Colon (tissue), 2 donors: ENCODE measurements around the gene RASSF6.
"Not testable (repeated sequence)": the region's sequence is repeated elsewhere in the genome, so short reads cannot be mapped to it uniquely, and the experiment has no call there.

ENCODE experiments used
- FAIRE-seq: peaks from 2 replicates; lab custom pipeline; 2012; peaks lifted over from hg19 to GRCh38; lab: Jason Lieb, UNC
- donor health status: control.
- donor health status: control.

RASSF6 gene

DNA sequence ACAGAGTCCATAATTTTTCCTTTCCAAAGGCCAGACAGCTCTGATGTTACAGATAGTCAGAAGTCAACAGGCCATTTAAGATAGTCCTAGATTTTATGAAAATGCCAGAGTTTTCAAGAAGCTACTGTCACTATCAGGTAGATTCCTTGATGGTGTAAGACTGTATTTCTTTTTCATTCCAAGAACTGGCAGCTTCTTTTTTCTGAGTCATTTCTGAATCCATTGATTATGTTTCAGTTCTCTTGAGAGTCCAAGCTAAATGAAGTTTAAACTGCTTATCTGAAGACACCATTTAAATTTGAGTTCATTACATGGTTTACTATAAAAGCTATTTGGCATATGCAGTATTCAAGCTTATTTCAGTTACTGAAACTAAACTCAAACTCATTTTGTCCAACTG lies 44.6 kb downstream of the RASSF6 start:
- FAIRE-seq = no peak

DNA sequence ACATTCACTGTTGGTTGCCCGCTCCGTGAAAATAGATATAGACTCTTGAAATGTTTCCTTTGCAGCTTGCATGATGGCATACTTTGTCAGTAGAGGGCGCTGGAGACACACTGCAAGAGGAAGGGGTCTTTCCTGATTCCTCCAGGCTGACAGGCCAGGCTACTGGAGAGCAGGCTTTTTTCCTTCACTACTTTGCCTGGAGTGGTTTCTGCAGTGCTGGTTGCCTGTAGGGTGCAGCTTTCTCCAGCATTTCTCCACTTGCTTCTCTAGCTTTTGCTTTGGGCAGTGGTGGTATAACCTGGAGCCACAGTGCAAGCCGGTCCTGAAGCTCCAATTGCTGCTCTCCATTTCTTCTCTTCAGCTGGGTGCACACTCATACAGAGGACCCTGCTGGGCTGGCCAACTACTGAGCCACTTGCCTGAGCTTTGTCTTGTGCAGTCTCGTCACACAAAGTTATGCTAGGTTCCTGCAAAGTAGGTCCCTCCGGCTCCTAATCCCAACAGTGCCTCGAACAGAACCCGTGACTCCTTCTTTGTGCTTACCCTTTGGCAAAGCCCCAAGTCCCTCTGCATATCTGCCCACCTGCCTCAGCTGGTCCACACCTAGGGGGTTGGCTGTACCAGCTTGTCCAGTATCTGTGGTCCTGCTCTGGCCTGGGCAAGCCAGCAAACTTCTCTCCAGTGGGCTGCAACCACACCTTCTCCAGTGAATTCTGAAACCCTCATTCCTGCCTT lies 46.3 kb downstream of the RASSF6 start:
- no peak for FAIRE-seq

DNA sequence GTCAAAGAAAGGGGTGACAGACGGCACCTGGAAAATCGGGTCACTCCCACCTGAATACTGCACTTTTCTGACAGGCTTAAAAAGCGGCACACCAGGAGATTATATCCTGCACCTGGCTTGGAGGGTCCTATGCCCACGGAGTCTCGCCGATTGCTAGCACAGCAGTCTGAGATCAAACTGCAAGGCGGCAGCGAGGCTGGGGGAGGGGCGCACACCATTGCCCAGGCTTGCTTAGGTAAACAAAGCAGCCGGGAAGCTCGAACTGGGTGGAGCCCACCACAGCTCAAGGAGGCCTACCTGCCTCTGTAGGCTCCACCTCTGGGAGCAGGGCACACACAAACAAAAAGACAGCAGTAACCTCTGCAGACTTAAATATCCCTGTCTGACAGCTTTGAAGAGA lies 69.4 kb downstream of the RASSF6 start:
- not testable (repeated sequence) for FAIRE-seq

DNA sequence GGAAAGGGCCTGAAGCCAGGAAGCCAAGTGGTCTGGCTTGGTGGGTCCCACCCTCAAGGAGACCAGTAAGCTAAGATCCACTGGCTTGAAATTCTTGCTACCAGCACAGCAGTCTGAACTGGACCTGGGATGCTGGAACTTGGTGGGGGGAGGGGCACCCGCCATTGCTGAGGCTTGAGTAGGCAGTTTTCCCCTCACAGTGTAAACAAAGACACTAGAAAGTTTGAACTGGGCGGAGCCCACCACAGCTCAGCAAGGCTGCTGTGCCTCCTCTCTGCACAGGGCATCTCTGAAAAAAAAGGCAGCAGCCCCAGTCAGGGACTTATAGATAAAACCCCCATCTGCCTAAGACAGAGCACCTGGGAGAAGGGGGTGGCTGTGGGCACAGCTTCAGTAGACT lies 75.6 kb downstream of the RASSF6 start:
- no peak for FAIRE-seq

DNA sequence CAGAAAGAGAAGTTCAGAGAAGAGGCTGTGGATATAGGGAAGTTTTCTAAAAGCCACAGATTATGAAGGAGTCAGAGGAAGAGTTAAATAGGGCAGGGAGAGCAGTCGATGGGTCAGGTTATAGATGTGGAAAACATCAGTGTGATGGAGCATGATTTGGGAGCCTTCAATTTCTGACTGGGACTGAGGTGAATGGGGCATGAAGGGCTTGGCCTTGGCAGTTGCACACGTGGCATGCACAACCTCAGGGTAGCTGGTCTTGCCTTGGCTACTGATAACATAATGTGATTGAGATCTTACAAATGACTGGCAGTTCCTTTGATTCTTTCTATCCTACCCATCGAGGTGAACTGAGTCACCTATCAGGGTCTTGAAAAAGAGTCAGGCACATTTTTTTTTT lies 79.0 kb downstream of the RASSF6 start:
- no peak for FAIRE-seq

DNA sequence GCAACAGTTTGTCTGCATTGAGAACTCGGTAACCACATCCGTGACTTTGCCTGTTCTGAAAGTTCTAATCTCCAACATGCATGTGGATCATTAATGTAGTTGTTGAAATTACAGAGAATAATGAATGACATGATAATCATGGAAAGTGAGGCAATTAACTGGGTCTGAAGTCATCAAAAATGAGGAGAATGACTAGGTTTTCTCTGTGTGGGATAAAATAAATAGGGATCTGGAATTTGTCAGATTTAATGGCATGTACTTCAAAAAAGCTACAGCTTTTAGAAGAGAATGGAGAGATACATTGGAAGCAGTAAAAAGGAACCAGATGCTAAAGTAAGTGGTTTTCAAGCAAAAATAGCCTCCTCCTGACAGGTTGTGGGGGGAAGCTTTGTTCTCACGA lies 79.4 kb downstream of the RASSF6 start:
- no peak for FAIRE-seq

DNA sequence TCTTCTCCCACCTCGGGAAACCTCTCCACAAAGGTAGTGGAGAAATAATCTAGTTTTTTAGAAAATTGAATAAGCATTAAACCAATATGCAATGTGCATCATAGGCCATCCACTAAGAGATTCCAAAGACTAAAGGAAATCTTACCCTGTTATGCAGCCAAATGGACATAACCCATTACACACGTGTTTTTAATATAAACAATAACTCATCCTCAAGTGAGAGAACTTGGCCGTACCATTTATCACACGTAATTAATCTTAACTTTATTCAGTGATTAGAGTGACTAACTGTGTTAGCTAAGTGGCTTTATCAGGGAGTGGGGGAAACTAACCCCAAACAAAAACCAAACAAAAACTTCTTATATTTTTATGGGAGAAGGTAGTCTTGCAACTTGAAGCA lies 80.8 kb downstream of the RASSF6 start:
- no peak for FAIRE-seq

DNA sequence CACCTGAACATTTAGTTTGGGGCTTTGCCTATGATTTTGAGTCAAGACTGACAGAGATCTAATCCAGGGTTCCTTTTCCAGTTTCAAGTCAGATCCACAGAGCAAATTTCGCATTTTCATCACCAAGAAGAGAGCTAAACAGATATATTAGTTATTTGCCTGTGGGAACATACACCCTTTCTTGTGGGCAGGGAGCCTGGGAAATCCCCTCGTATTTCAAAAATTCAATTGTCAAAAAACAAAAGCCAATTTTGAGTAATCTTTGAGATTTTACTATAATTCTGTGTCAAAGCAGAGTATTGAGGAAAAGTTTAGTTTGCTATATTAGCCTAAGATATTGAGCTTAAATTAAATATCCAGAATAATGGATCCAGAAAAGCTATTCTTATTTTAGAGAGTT lies 82.1 kb downstream of the RASSF6 start:
- FAIRE-seq = no peak

DNA sequence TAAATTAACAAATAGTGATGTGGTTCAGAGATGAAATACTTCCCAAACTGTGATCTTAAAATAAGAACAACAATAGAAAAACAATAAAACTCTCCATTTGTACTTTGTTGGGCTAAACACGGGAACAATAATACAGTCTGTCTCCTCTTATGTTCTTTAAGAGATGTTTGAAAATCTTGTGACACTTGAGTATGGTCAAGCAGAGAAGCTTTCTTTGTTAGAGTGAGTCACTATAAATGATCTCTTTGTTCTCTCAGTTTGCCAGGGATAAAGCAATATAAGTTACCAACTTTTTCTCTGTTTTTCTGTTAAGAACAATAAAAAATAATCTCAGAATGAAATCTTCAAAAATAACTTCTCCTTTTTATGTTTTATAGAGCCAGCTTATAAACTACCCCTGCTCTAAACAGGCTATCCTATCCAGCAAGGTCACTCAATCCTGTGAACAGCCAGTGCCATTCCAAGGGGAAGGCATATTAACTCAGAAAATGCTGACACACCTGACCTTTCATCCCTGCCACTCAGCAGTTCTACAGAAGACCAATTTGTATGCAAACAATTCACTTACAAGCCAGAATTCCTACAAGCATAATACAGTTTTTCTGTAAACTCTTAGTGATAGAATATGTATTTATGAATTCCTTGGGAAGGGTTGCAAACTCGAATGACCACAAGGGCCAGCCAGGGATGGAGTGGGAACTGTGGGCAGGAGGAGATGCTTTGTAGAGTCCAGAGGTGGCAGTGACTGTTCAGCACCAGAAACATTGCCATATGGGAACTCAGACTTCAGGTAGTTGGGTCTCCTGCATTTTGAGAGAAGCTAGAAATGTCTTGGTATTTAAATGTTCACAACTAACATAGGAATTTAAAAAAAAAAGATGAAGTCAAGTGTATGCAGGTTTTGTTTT lies 86.5 kb downstream of the RASSF6 start:
- FAIRE-seq = no peak

DNA sequence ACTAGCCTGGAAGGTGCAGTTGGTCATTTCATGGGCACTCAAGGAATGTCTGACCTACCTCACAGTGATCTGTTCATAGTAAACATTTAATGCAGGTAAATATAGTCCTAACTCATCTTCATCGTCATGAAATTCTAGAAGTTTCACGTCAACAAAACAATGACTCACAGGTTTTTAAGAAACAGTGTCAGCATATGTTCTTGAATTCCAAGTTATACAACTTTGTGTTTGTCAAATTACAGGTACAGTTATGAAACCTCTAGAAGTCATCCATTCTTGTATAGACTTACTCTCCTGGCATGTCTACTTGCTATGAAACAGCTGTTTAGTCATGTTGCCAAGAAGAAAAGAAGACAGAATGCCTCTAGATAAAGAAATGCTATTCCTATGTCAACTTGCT lies 92.1 kb downstream of the RASSF6 start:
- no peak for FAIRE-seq

DNA sequence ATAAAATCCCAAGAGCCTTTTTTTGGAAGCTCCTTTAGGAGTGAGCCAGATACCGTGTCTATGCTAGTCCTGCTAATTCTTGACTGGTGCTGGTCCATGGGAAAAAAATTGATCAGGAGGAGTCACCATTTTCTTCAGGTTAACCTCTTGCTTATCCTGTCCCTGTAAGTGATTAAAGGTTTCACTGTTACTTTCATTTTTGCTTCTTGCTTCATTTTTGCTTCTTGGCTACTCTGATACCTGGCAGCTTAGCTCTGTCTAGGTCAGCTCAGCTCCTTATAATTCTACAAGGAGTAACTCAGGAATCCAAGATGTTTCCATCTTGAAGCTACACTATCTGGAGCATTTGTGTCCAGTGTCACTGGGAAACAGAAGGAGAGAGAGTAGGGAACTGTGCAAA lies 93.0 kb downstream of the RASSF6 start:
- no peak for FAIRE-seq

DNA sequence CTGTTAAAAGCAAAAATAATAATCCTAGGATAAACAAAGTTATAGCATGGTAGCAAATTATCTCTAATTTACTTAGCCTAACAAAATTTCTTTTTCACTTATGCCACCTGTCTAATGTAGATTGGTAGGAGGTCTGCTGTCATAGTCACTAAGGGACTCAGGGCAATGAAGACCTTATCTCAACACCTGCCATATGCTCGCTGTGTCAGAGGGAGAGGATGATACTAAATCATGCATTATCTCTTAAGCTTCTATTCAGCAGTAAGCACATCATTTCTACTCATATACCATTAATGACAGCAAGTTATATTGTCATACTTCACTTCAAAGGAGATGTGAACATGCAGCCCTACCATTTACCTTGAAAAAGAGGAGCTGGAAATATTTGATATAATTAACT lies 94.6 kb downstream of the RASSF6 start:
- FAIRE-seq = no peak

DNA sequence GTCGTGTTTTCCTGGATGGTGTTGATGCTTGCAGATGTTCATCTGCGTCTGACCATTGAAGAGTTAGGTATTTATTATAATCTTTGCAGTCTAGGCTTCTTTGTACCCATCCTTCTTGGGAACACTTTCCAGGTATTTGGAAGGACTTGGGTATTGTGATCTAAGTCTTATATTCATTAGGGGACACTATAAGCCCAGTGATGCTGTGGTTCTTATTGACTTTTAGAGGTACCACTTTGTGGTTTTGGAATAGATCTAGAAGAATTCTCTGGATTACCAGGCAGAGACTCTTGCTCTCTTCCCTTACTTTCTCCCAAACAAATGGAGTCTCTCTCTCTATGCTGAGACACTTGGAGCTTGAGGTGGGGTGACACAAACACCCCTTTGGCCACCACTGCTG lies 97.1 kb downstream of the RASSF6 start:
- no peak for FAIRE-seq
